Ecto neural progenitor cell (in vitro differentiated cells): ENCODE data around the gene LANCL1.

Experiments used
- DNase-seq: peaks from one replicate; pipeline ENCODE4 v3.0.0-alpha.2; 2018; ENCODE audit warnings: low spot score

The LANCL1 gene

GRCh38 chr2:210389856-210390255, 86.7 kb downstream of the LANCL1 start:
- no peak for DNase-seq

GRCh38 chr2:210388148-210388547, 88.4 kb downstream of the LANCL1 start:
- no peak for DNase-seq

GRCh38 chr2:210387074-210387473, 89.5 kb downstream of the LANCL1 start:
- no peak for DNase-seq
